ENCODE results near the gene TRMT1L. TPM values are rescaled to one million over a fixed set of nuclear protein-coding genes. Genes with fewer than 3 reads are reported as not detected.

TRMT1L gene
- total RNA-seq, 1 experiment from 2014 or later: 11.3 TPM

- TF ChIP-seq EZH2phosphoT487 (IDR thresholded peaks at IDR 0.05; ENCODE audit: borderline replicate concordance, low read length): no peak
- no peak for TF ChIP-seq CTCF (conservative IDR thresholded peaks at IDR 0.05; ENCODE audit: low read depth, low read length)
- POLR2A ChIA-PET (ENCODE audit: unreplicated experiment): no interaction called here
- H3K9me2 ChIP-seq (replicated peaks; ENCODE audit: low read length): no peaks in the 10 kb centered on the region
- H4K20me1 ChIP-seq (ENCODE audit: low read length): no peaks in the 10 kb centered on the region
- H3K4me3 ChIP-seq (ENCODE audit: low read length): no peak overlapping the region
- CTCF ChIA-PET: no interaction called here
- no peak overlapping the region for H3K9ac ChIP-seq (ENCODE audit: low read length)
- no peak overlapping the region for H3K27ac ChIP-seq (ENCODE audit: low read length)
- no peaks in the 10 kb centered on the region for H3K4me1 ChIP-seq (ENCODE audit: insufficient read depth, low read length)
- no TSS peak for BruUV-seq (replicated peaks)
- peaks cover 46% of the 10 kb centered on the region for H3K79me2 ChIP-seq (ENCODE audit: low read length)
- no peak overlapping the region for H2AFZ ChIP-seq (ENCODE audit: low read length)
- intact Hi-C loops (cut with micrococcal nuclease): no loop called here
- DNase-seq (no peak), ATAC-seq (no peak)
- H3K27me3 ChIP-seq (ENCODE audit: low read length): no peaks in the 10 kb centered on the region
- no peaks in the 10 kb centered on the region for H3K36me3 ChIP-seq (ENCODE audit: low read depth, low read length)
- no peak overlapping the region for H3K4me2 ChIP-seq (ENCODE audit: low read length)
- no peaks in the 10 kb centered on the region for H3F3A ChIP-seq (ENCODE audit: low read length, unreplicated experiment)
- no peaks in the 10 kb centered on the region for H3K9me3 ChIP-seq (ENCODE audit: low read length)
Observed at GRCh38 chr1:185083818-185084217, 72.9 kb downstream of the TRMT1L start.

GRCh38 chr1:185080422-185080821 is 76.3 kb downstream of the TRMT1L start:
- Histone ChIP-seq H3K4me2 (ENCODE audit: low read length) (no peak overlapping the region), H4K20me1 (ENCODE audit: low read length) (no peaks in the 10 kb centered on the region), H3K4me1 (ENCODE audit: insufficient read depth, low read length) (no peaks in the 10 kb centered on the region), H3K9me3 (ENCODE audit: low read length) (no peaks in the 10 kb centered on the region), H2AFZ (ENCODE audit: low read length) (no peak overlapping the region), H3K9me2 (replicated peaks; ENCODE audit: low read length) (no peaks in the 10 kb centered on the region), H3K9ac (ENCODE audit: low read length) (no peak overlapping the region), H3K27me3 (ENCODE audit: low read length) (no peaks in the 10 kb centered on the region), H3K27ac (ENCODE audit: low read length) (no peak overlapping the region), H3F3A (ENCODE audit: low read length, unreplicated experiment) (no peaks in the 10 kb centered on the region), H3K79me2 (ENCODE audit: low read length) (peaks cover 61% of the 10 kb centered on the region), H3K36me3 (ENCODE audit: low read depth, low read length) (no peaks in the 10 kb centered on the region), H3K4me3 (ENCODE audit: low read length) (no peak overlapping the region)
- ATAC-seq: no peak
- TF ChIP-seq EZH2 (IDR thresholded peaks at IDR 0.05; ENCODE audit: low read length, unreplicated experiment) (no peak), EZH2phosphoT487 (IDR thresholded peaks at IDR 0.05; ENCODE audit: borderline replicate concordance, low read length) (no peak), CTCF (conservative IDR thresholded peaks at IDR 0.05; ENCODE audit: low read depth, low read length) (no peak)
- ChIA-PET POLR2A (ENCODE audit: unreplicated experiment) (no interaction called here), CTCF (no interaction called here)
- intact Hi-C loops (cut with micrococcal nuclease): no loop called here
- no peak for DNase-seq
- no TSS peak for BruUV-seq (replicated peaks)

- no peaks in the 10 kb centered on the region for H3F3A ChIP-seq (ENCODE audit: low read length, unreplicated experiment)
- no peak for DNase-seq
- H3K79me2 ChIP-seq (ENCODE audit: low read length): peaks cover 72% of the 10 kb centered on the region
- intact Hi-C loops (cut with micrococcal nuclease): no loop called here
- no peak overlapping the region for H3K27ac ChIP-seq (ENCODE audit: low read length)
- H3K9me3 ChIP-seq (ENCODE audit: low read length): no peaks in the 10 kb centered on the region
- H3K27me3 ChIP-seq (ENCODE audit: low read length): no peaks in the 10 kb centered on the region
- no peaks in the 10 kb centered on the region for H3K9me2 ChIP-seq (replicated peaks; ENCODE audit: low read length)
- TF ChIP-seq EZH2 (IDR thresholded peaks at IDR 0.05; ENCODE audit: low read length, unreplicated experiment) (no peak), CTCF (conservative IDR thresholded peaks at IDR 0.05; ENCODE audit: low read depth, low read length) (no peak), EZH2phosphoT487 (IDR thresholded peaks at IDR 0.05; ENCODE audit: borderline replicate concordance, low read length) (no peak)
- H3K36me3 ChIP-seq (ENCODE audit: low read depth, low read length): no peaks in the 10 kb centered on the region
- no peaks in the 10 kb centered on the region for H3K4me1 ChIP-seq (ENCODE audit: insufficient read depth, low read length)
- ChIA-PET CTCF (no interaction called here), POLR2A (ENCODE audit: unreplicated experiment) (no interaction called here)
- no peaks in the 10 kb centered on the region for H4K20me1 ChIP-seq (ENCODE audit: low read length)
- no peak overlapping the region for H3K9ac ChIP-seq (ENCODE audit: low read length)
- H3K4me2 ChIP-seq (ENCODE audit: low read length): no peak overlapping the region
- ATAC-seq: no peak
- H3K4me3 ChIP-seq (ENCODE audit: low read length): no peak overlapping the region
- no peak overlapping the region for H2AFZ ChIP-seq (ENCODE audit: low read length)
- BruUV-seq (replicated peaks): no TSS peak
Observed at GRCh38 chr1:185077374-185077773, 79.4 kb downstream of the TRMT1L start.
